Astrocyte of the spinal cord (primary cell): ENCODE data around the gene BEX3.
A peak's percentile ranks its signal among the peaks of the same experiment; 100 is the strongest.

Experiments
- DNase-seq: peaks from one replicate; pipeline ENCODE4 v3.0.0; 2011; ENCODE audit warnings: low read depth, low spot score
- H3K4me3 ChIP-seq: 2 replicates; pipeline ENCODE4 v1.5.1; 2011; ENCODE audit warnings: low read depth, mild to moderate bottlenecking, low read length, moderate library complexity
- in situ Hi-C: cut with HindIII; loops from 2 replicates; pipeline ENCODE4 v1.10.0; 2017; ENCODE audit warnings: low sequenced_read_pairs
- TF ChIP-seq, protein P1 (sequence below): IDR thresholded peaks from 2 replicates; pipeline ENCODE4 v1.5.1; 2012; ENCODE audit warnings: low read depth, mild to moderate bottlenecking, low read length, inconsistent platforms

BEX3 gene

DNA sequence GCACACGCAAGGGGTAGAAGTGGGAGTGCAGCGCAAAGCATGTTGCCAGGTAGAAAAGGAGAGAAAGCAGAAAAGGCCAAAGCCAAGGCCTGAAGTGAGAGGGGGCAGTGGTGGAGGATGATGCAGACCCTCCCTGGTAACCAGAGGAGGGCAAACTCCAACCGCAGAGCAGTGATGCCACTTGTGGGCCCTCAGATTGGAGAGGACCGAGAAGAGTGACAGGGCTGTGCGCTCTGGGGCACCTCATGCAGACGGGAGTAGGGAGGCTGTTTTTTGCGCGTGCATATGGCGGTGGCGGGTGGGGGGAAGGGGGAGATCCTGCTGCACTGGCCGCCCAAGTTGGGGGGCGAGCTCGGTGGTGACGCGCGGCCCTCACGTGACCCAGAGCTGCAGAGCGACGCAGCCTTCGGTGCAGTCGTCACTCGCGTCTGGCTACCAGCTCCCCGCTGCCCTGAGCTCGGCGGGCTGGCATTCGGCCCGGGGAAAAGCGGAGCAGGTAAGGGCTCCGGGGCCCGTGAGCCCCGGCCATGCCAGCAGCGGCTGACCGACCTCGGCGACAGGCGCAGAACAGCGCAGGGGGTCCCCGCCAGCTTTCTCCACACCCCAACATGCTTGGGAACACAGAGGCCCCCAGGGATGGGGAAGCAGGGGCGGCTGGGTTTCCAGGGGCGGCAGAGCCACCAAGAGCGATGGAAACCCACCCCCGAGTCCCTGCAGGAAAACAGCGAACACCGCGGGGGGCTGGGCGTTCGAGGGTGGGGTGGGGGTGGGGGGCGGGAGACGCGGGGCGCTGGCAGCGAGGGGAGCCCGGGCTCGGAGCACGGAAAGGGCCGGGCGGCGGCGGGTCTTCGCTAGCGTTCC, at the start of gene BEX3:
Gene BEX3 (plus strand): TSS at position 421 of the 861 bp plus-strand sequence. CDS start 984 bp downstream, outside the sequence.
- in situ Hi-C loops, result no loop called here
- peak within 1 kb of the TSS; percentile 73 for H3K4me3 ChIP-seq
- DNase-seq, result peak; percentile 52
- TF ChIP-seq, protein P1, sequence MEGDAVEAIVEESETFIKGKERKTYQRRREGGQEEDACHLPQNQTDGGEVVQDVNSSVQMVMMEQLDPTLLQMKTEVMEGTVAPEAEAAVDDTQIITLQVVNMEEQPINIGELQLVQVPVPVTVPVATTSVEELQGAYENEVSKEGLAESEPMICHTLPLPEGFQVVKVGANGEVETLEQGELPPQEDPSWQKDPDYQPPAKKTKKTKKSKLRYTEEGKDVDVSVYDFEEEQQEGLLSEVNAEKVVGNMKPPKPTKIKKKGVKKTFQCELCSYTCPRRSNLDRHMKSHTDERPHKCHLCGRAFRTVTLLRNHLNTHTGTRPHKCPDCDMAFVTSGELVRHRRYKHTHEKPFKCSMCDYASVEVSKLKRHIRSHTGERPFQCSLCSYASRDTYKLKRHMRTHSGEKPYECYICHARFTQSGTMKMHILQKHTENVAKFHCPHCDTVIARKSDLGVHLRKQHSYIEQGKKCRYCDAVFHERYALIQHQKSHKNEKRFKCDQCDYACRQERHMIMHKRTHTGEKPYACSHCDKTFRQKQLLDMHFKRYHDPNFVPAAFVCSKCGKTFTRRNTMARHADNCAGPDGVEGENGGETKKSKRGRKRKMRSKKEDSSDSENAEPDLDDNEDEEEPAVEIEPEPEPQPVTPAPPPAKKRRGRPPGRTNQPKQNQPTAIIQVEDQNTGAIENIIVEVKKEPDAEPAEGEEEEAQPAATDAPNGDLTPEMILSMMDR, result no peak

DNA sequence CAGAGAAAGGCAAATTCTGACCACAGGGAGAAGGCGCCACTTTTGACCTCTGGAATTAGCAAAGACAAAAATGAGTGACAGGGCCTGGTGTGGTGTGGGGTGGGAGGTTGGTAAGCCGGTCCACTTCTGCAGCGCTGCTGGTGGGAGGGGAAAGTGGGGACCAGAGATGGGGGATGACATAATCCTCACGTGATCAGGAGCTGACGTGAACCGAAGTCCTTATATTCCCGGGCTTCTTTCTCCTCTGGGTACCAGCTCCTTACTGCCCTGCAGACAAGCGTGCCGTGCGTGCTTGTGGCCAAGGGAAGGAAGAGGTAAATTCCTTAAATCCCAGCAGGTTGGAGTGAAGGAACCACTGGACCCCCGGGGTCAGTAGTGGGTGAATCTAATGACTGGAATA, 46.3 kb upstream of the BEX3 start, which contains the start of gene TCEAL7:
Gene TCEAL7 (plus strand): TSS at position 249 of the 400 bp plus-strand sequence. CDS start 1,165 bp downstream, outside the sequence.
- peak; percentile 46 for DNase-seq
- in situ Hi-C loops, result no loop called here
- TF ChIP-seq, protein P1, result no peak
- peak within 1 kb of the TSS; percentile 40 for H3K4me3 ChIP-seq

DNA sequence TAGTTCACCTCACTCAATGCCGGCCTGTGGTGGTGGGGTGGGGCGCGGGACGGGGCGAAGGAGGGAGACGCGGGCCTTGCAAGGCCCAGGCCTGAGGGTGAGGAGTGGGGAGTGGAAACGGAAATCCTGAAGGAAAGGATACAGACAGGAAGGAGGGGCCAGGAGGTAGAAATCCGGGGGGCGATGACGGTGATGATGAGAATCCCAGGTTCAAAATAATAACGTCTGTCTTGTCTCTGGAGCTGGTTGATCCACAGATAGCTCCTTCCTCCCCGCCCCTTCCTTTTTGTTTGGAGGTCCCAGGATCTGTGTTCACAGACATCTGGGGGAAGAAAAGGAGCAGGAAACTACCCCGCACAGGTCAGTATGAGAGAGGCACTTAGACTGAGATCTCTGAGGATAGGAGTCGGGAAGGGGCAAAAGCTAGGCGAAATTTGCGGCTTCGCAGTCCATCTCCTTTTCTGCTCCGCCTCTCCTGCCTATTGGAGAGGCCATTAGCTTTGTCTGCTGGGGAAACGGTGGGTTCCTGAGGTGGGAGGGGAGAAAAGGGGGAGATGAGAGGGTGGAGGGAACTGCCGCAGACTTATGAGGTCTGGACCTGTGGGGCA, 45.6 kb upstream of the BEX3 start:
- peak overlapping the region; percentile 40 for H3K4me3 ChIP-seq

DNA sequence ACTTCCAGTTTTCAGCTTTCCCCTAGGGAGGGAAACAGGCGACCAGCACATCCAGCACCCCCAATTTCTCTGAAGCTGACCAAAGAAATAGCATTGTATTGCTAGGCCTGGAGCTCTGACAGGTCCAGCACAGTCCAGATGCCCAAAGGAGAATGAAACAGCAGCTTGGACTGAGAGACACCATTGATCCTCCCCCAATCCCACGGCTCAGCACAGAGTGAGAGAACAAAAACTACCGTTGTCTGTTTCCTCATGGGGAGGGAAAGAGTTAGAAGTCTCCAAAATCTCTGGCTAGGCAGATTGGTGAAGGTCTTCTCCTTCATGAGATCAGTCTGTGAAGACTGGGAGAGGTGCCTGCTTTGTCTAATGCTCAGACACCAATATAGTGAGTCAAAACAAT, 37.7 kb upstream of the BEX3 start:
- DNase-seq, result no peak
- no peak overlapping the region for H3K4me3 ChIP-seq
- TF ChIP-seq, protein P1, result no peak
- in situ Hi-C loops, result no loop called here

More for the DNA sequence above, 45.6 kb upstream of the BEX3 start:
- TF ChIP-seq, protein P1, result no peak
- in situ Hi-C loops, result no loop called here
- peak; percentile 25 for DNase-seq

DNA sequence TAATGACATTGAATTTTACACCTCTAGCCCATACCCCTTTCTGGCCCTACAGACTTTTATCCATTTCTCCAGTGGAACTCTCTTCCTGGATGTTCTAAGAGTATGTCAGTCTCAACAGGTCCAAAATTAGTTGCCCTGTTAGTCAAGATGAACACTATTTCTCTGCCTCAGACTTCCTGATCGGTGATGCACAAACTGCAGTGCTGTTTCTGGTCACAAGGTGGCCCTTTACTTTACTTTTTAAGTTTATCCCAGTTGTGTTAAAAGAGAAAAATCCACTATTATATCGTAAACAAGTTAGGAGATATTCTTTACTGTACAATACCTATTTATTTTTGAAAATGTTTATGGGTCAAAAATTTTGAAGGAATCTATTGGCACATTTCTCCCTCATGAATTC, 33.2 kb upstream of the BEX3 start:
- in situ Hi-C loops, result no loop called here
- TF ChIP-seq, protein P1, result peak; percentile 71
- H3K4me3 ChIP-seq, result no peak overlapping the region
- peak; percentile 56 for DNase-seq

DNA sequence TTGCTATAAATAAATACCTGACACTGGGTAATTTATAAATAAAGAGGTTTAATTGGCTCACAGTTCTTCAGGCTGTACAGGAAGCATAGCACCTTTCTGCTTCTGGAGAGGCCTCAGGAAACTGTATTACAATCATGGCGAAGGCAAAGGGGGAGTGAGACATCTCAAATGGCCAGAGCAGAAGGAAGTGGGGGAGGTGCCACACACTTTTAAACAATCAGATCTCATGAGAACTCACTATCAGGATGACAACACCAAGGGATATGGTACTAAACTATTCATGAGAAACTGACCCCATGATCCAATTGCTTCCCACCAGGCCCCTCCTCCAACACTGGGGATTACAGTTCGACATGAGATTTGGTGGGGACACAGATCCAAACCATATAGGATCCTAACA, 31.7 kb upstream of the BEX3 start:
- in situ Hi-C loops, result no loop called here
- H3K4me3 ChIP-seq, result no peak overlapping the region
- no peak for DNase-seq
- TF ChIP-seq, protein P1, result no peak
